ENCODE data around the gene SLAIN2.
"Not testable (repeated sequence)": the region's sequence is repeated elsewhere in the genome, so short reads cannot be mapped to it uniquely, and the experiment has no call there.

Gene SLAIN2

GRCh38 chr4:48405924-48406323 lies 64.6 kb downstream of the SLAIN2 start:
- in situ Hi-C loops (cut with HindIII; ENCODE audit: low pct_ligation_motif_present, low pct_unique_long_range_greater_than_20kb, low sequenced_read_pairs), result no loop called here
- DNase-seq, result no peak

DNA sequence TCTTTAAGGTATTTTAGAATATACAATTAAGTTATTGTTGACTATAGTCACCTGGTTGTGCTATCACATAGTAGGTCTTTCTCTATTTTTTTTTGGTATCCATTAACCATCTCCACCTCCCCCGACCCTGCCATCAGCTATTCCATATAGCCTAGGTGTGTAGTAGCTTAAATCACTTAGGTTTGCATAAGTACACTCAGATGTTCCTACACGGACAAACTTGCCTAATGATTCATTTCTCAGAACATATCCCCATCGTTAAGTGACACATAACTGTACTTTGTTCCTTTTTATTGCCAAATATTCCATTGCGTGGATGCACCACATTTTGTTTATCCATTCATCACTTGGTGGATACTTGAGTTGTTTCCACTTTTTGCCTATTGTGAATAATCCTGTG lies 67.9 kb downstream of the SLAIN2 start:
- DNase-seq, result no peak
- in situ Hi-C loops (cut with HindIII; ENCODE audit: low pct_ligation_motif_present, low pct_unique_long_range_greater_than_20kb, low sequenced_read_pairs), result no loop called here

DNA sequence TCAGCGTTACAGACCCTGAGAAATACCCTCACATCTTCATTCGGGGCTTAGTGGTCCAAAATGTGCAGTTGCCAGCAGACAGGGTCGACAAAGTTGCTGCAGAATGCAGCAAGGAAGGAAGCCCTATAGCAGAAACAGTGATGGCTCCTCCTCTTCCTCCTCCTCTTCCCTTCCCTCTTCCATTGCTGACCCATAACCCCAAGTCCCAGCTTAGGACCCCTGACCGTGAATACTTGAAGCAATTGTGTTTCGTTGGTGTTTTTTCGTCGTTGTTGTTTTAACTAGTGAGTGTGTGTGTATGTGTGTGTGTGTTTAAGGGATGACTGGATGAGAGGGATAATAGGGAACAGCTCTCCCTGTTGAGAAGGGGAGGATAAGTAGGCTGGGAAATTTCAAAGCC lies 69.5 kb downstream of the SLAIN2 start:
- in situ Hi-C loops (cut with HindIII; ENCODE audit: low pct_ligation_motif_present, low pct_unique_long_range_greater_than_20kb, low sequenced_read_pairs), result no loop called here
- no peak for DNase-seq

GRCh38 chr4:48420144-48420543 lies 78.8 kb downstream of the SLAIN2 start:
- in situ Hi-C loops (cut with HindIII; ENCODE audit: low pct_ligation_motif_present, low pct_unique_long_range_greater_than_20kb, low sequenced_read_pairs), result no loop called here
- DNase-seq, result no peak

DNA sequence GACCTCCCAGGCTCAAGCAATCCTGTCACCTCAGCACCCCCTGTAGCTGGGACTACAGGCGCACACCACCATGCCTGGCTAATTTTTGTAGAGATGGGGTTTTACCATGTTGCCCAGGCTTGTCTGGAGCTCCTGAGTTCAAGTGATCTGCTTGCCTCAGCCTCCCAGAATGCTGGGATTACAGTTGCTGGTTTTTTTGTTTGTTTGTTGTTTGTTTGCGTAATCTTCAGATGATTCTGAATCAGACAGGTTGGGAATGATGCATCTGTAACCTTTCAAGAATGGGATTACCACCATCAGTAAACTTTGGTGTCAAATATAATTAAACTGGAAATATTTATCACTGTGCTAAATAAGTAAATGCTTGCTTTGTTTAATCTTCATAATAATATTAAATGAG lies 79.8 kb downstream of the SLAIN2 start:
- in situ Hi-C loops (cut with HindIII; ENCODE audit: low pct_ligation_motif_present, low pct_unique_long_range_greater_than_20kb, low sequenced_read_pairs), result no loop called here
- DNase-seq, result no peak

GRCh38 chr4:48428926-48429325 lies 87.6 kb downstream of the SLAIN2 start:
- in situ Hi-C loops (cut with HindIII; ENCODE audit: low pct_ligation_motif_present, low pct_unique_long_range_greater_than_20kb, low sequenced_read_pairs), result no loop called here
- DNase-seq, result no peak

DNA sequence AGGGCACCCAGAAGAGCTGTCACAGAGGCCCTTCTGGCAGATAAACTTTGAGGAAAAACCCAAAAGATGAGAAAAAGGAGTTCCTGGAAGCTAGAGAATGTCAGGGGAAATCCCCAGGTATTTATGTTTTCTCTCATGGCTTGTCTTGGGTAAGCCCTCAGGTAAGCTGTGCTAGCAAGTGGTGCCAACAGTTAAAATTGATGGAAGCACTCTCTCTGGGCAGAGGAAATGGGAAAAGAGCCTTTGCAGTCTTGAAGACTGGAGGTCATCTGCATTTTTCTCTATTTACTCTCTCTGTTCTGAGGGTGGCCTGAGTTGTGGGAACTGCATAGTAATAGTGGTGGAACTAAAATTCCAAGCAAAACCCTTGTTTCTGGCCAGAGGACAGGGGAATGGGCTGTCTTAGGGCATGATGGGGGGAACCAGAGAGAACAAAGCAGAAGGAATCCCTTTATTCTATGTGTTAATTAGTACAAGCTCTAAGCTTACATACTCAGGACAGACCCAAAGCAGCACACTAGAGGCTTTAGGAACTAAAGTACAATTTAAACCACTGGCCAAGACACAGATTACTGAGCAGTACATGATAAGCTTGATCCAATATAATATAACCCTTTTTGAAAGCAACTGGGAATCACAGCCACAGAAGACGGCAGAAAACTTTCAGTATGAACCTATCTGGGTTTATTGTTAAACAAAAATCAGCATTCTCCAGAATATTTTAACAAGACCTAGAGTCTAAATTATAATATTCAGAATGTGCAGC lies 88.6 kb downstream of the SLAIN2 start:
- DNase-seq, result no peak
- in situ Hi-C loops (cut with HindIII; ENCODE audit: low pct_ligation_motif_present, low pct_unique_long_range_greater_than_20kb, low sequenced_read_pairs), result no loop called here

GRCh38 chr4:48431401-48431800 lies 90.1 kb downstream of the SLAIN2 start:
- DNase-seq, result no peak
- in situ Hi-C loops (cut with HindIII; ENCODE audit: low pct_ligation_motif_present, low pct_unique_long_range_greater_than_20kb, low sequenced_read_pairs), result no loop called here

GRCh38 chr4:48432017-48432416 lies 90.7 kb downstream of the SLAIN2 start:
- DNase-seq, result no peak
- in situ Hi-C loops (cut with HindIII; ENCODE audit: low pct_ligation_motif_present, low pct_unique_long_range_greater_than_20kb, low sequenced_read_pairs), result no loop called here

GRCh38 chr4:48436318-48436717 lies 95.0 kb downstream of the SLAIN2 start:
- in situ Hi-C loops (cut with HindIII; ENCODE audit: low pct_ligation_motif_present, low pct_unique_long_range_greater_than_20kb, low sequenced_read_pairs), result no loop called here
- DNase-seq, result no peak

DNA sequence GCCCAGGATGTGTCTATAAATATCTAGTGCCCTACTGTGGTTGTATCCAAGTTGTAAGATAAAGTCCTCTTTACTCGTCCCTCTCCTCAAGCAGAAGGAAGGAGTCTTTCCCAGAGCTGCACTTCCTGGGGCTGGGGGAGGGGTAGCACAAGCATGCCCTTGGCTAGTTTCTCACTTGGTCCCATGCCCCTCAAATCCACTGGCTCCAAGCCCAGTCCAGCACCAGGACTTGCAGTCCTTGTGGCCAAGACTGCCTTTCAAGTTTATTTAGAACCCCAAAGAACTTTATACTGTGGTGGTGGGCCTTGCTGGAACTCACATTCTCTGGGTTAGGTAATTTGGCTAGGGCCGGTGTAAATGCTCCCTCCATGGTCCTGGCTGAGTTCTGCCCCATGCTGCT lies 98.7 kb downstream of the SLAIN2 start:
- in situ Hi-C loops (cut with HindIII; ENCODE audit: low pct_ligation_motif_present, low pct_unique_long_range_greater_than_20kb, low sequenced_read_pairs), result no loop called here
- no peak for DNase-seq

- in situ Hi-C loops (cut with HindIII; ENCODE audit: low pct_ligation_motif_present, low pct_unique_long_range_greater_than_20kb, low sequenced_read_pairs), result not testable (repeated sequence)
Observed at GRCh38 chr4:48440914-48441313, 99.6 kb downstream of the SLAIN2 start.

GRCh38 chr4:48445704-48446103 lies 104.4 kb downstream of the SLAIN2 start:
- in situ Hi-C loops (cut with HindIII; ENCODE audit: low pct_ligation_motif_present, low pct_unique_long_range_greater_than_20kb, low sequenced_read_pairs), result no loop called here
- peak; percentile 54 for DNase-seq

More at GRCh38 chr4:48440914-48441313, 99.6 kb downstream of the SLAIN2 start:
- DNase-seq, result not testable (repeated sequence)

DNA sequence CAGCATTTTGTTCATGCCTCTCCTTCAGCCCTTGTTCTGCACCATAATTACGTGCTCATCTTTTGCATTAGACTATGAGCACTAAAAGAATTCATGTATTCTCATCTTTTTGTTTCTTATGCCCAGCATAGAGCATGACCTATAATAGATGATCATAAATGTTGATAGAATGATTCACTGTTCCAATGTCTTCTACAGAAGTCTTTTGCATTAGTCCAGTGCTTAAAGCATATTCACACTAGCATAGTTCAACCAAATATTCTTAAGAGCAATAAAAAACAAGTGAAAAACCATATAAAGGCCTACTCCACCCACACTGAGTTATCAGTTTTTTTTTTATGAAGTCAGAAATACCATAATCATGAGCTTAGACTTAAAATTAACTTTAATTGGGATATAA lies 105.3 kb downstream of the SLAIN2 start:
- no peak for DNase-seq
- in situ Hi-C loops (cut with HindIII; ENCODE audit: low pct_ligation_motif_present, low pct_unique_long_range_greater_than_20kb, low sequenced_read_pairs), result no loop called here

DNA sequence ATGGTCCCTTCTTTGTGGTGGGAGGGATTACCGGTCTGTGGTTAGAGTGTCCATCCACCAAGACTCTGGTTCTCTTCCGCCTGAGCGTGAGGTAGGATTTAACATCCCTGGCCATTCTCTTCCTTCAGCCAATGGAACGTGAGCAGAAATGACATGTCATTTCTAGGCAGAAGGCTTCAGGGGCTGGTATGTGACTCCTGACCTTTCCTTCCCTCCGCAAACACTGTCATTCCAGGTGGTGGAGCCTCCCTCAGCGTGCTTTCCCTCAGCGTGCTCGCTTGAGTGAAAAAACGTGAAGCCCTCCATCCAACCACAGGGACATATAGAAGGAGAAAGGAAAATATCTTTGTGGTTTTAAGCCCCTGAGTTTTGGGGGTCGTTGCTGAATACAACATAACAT lies 107.8 kb downstream of the SLAIN2 start:
- in situ Hi-C loops (cut with HindIII; ENCODE audit: low pct_ligation_motif_present, low pct_unique_long_range_greater_than_20kb, low sequenced_read_pairs), result no loop called here
- no peak for DNase-seq

DNA sequence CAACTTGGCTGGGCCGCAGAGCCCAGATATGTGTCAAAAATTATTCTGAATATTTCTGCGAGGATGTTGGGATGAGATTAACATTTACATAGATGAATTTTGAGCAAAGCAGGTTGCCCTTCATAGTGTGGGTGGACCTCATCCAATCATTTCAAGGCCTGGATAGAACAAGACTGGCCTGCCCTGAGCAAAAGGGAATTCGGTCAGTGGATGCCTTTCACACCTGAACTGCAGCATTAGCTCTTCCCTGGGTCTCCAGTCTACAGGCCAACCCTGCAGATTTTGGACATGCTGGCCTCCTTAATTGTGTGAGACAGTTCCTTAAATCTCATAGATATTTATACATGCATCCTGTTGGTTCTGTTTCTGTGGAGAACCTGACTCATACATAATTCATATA lies 109.4 kb downstream of the SLAIN2 start:
- no peak for DNase-seq
- in situ Hi-C loops (cut with HindIII; ENCODE audit: low pct_ligation_motif_present, low pct_unique_long_range_greater_than_20kb, low sequenced_read_pairs), result no loop called here

GRCh38 chr4:48451656-48452055 lies 110.3 kb downstream of the SLAIN2 start:
- in situ Hi-C loops (cut with HindIII; ENCODE audit: low pct_ligation_motif_present, low pct_unique_long_range_greater_than_20kb, low sequenced_read_pairs); DNase-seq: not testable (repeated sequence)

DNA sequence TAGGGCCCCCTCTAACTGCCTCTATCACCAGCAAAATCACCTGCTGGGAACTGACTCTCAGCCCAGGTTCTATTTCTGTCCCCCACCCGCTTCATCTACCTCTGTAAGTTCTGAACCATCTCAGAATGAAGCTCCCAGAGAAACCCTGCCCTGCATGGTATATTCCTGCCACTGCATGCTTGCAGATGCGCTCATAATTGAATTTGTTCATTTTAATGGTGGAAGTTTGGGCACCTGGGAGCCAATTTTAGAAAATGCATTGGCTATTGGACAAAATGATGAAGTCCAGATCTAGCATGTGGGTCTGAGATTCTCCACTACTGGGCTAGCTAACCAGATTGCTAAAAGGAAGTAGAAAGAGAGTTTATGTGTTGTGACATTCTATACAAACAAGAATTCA lies 113.3 kb downstream of the SLAIN2 start:
- in situ Hi-C loops (cut with HindIII; ENCODE audit: low pct_ligation_motif_present, low pct_unique_long_range_greater_than_20kb, low sequenced_read_pairs), result no loop called here
- DNase-seq, result no peak

DNA sequence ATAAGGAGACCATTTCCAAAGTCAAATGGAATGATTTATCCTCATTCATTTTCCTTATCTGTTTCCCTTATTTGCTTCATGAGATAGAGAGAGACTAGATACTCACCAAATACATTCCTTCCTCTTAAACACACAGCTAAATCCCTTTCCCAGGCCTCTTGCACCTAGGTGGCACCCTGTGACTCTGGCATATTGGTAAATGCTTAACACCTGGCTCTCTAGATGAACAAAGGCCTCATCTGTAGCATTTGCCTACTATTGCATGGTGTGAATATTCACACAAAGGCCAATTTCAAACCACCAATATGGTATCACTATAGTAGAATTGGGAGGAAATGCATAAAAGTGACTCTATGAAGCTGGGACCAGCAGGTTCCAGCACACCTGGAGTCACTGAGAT lies 119.7 kb downstream of the SLAIN2 start:
- DNase-seq, result no peak
- in situ Hi-C loops (cut with HindIII; ENCODE audit: low pct_ligation_motif_present, low pct_unique_long_range_greater_than_20kb, low sequenced_read_pairs), result no loop called here

DNA sequence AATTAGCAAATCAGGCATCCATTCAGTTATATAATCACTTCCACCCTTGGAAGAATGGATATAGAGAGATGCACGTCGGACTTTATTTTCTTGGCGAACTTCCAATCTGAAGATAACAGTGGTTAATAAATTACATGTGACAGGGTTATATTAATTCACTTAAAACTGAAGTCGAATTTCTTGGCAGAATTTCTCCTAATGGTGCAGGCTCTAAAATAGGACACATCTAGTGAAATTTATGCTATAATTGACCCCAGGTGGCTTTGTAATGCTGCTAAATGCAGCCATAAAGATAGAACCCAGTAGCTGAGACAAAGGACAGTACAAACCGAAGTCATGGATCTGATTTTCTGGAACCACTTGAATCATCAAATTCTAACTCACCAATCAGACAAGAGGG lies 121.0 kb downstream of the SLAIN2 start:
- in situ Hi-C loops (cut with HindIII; ENCODE audit: low pct_ligation_motif_present, low pct_unique_long_range_greater_than_20kb, low sequenced_read_pairs), result no loop called here

GRCh38 chr4:48467442-48467841 lies 126.1 kb downstream of the SLAIN2 start:
- in situ Hi-C loops (cut with HindIII; ENCODE audit: low pct_ligation_motif_present, low pct_unique_long_range_greater_than_20kb, low sequenced_read_pairs), result no loop called here

More for the DNA sequence above, 121.0 kb downstream of the SLAIN2 start:
- DNase-seq, result no peak

More at GRCh38 chr4:48467442-48467841, 126.1 kb downstream of the SLAIN2 start:
- DNase-seq, result no peak

Data from ACHN (cell line).